ENCODE data around the gene PTPRO.

DNA sequence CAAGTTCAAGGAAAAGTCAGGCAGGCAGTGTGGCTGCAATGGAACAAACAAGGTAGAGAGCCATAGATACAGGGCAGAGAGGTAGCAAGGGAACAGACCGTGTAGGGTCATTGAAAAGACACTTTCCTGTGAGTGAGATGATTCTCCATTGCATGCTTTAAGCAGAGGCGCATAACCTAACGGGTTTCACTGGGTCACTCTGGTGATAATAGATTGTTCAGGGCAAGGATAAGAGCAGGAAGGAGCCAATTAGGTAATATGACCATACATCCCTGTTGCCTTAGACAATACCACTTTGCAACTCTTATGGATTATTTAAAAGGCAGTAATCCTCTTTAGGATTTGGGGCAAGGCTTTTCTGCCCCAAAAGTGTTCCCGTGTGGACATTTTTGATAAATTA lies 214.1 kb downstream of the PTPRO start:
- TF ChIP-seq, protein P1, sequence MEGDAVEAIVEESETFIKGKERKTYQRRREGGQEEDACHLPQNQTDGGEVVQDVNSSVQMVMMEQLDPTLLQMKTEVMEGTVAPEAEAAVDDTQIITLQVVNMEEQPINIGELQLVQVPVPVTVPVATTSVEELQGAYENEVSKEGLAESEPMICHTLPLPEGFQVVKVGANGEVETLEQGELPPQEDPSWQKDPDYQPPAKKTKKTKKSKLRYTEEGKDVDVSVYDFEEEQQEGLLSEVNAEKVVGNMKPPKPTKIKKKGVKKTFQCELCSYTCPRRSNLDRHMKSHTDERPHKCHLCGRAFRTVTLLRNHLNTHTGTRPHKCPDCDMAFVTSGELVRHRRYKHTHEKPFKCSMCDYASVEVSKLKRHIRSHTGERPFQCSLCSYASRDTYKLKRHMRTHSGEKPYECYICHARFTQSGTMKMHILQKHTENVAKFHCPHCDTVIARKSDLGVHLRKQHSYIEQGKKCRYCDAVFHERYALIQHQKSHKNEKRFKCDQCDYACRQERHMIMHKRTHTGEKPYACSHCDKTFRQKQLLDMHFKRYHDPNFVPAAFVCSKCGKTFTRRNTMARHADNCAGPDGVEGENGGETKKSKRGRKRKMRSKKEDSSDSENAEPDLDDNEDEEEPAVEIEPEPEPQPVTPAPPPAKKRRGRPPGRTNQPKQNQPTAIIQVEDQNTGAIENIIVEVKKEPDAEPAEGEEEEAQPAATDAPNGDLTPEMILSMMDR (IDR thresholded peaks at IDR 0.05): no peak
- TF ChIP-seq POLR2A (IDR thresholded peaks at IDR 0.05): no peak
- TF ChIP-seq POLR2AphosphoS5 (IDR thresholded peaks at IDR 0.05; ENCODE audit: insufficient read depth in 1 of 2, low read depth in 1 of 2): no peak
